Liver (tissue), 9 donors: Measurements from ENCODE around the gene IFT20. TPM values are rescaled to one million over a fixed set of nuclear protein-coding genes. Genes with fewer than 3 reads are reported as not detected.
A peak's percentile ranks its signal among the peaks of the same experiment; 100 is the strongest.

Source experiments
- DNase-seq: peaks from one replicate; pipeline ENCODE4 v3.0.0-alpha.2; 2017; ENCODE audit warnings: low spot score
- H3K27ac ChIP-seq, 2 donors: one replicate each; pipeline ENCODE4 v1.7.0; 2013; ENCODE audit warnings: inconsistent platforms in 2 of 2, low read length in 2 of 2, control low read depth in 1 of 2, low read depth in 1 of 2, mild to moderate bottlenecking in 1 of 2
- H3K27me3 ChIP-seq, 4 donors: one replicate each; pipeline versions ENCODE4 v1.6.1 to v1.7.0; 2013; ENCODE audit warnings: low read length in 3 of 4, inconsistent platforms in 1 of 4, mild to moderate bottlenecking in 1 of 4, moderate library complexity in 1 of 4; ENCODE audit not compliant: control insufficient read depth in 4 of 4, insufficient read depth in 4 of 4
- H3K36me3 ChIP-seq, 4 donors: one replicate each; pipeline versions ENCODE4 v1.6.1 to v1.7.0; 2013; ENCODE audit warnings: low read length in 3 of 4, mild to moderate bottlenecking in 3 of 4, low read depth in 1 of 4, moderate library complexity in 1 of 4; ENCODE audit not compliant: control insufficient read depth in 4 of 4, insufficient read depth in 3 of 4
- H3K4me1 ChIP-seq, 4 donors: one replicate each; pipeline versions ENCODE4 v1.6.1 to v1.7.0; 2013; ENCODE audit warnings: low read length in 3 of 4, mild to moderate bottlenecking in 3 of 4, moderate library complexity in 1 of 4; ENCODE audit not compliant: control insufficient read depth in 4 of 4, insufficient read depth in 4 of 4
- H3K4me3 ChIP-seq, 3 donors: one replicate each; pipeline versions ENCODE4 v1.6.1 to v1.7.0; 2013; ENCODE audit warnings: low read length in 3 of 3, control low read depth in 1 of 3, low read depth in 1 of 3, mild to moderate bottlenecking in 1 of 3
- H3K9ac ChIP-seq, 2 donors: one replicate each; pipeline ENCODE4 v1.7.0; 2013; ENCODE audit warnings: low read length in 2 of 2, mild to moderate bottlenecking in 2 of 2, moderate library complexity in 2 of 2, control low read depth in 1 of 2, low read depth in 1 of 2
- H3K9me3 ChIP-seq, 4 donors: one replicate each; pipeline versions ENCODE4 v1.6.1 to v1.7.0; 2013; ENCODE audit warnings: low read length in 3 of 4; ENCODE audit not compliant: control insufficient read depth in 4 of 4
- EGR1 ChIP-seq, 2 donors: IDR thresholded peaks; 2 replicates each; pipeline ENCODE4 v1.6.1; 2016 to 2018; ENCODE audit warnings: antibody characterized with exemption in 2 of 2, low read depth in 2 of 2
- FOXA1 ChIP-seq: IDR thresholded peaks from 2 replicates; pipeline ENCODE4 v1.6.1; 2016; ENCODE audit warnings: antibody characterized with exemption
- FOXA2 ChIP-seq: IDR thresholded peaks from 2 replicates; pipeline ENCODE4 v1.6.1; 2016; ENCODE audit warnings: antibody characterized with exemption
- GABPA ChIP-seq, 2 donors: IDR thresholded peaks in 1 of 2; conservative IDR thresholded peaks in 1 of 2; 2 replicates each; pipeline ENCODE4 v1.6.1; 2016; ENCODE audit warnings: antibody characterized with exemption in 2 of 2, mild to moderate bottlenecking in 1 of 2, moderate library complexity in 1 of 2
- HNF4A ChIP-seq, 2 donors: conservative IDR thresholded peaks; 2 replicates each; pipeline ENCODE4 v1.6.1; 2016; ENCODE audit warnings: antibody characterized with exemption in 2 of 2, mild to moderate bottlenecking in 2 of 2
- HNF4G ChIP-seq: IDR thresholded peaks from 2 replicates; pipeline ENCODE4 v1.6.1; 2016; ENCODE audit warnings: antibody characterized with exemption
- JUND ChIP-seq, 2 donors: IDR thresholded peaks; 2 replicates each; pipeline ENCODE4 v1.6.1; 2016; ENCODE audit warnings: antibody characterized with exemption in 2 of 2
- NR2F2 ChIP-seq: IDR thresholded peaks from 2 replicates; pipeline ENCODE4 v1.6.1; 2016; ENCODE audit warnings: antibody characterized with exemption
- RAD21 ChIP-seq, 2 donors: IDR thresholded peaks; 2 replicates each; pipeline ENCODE4 v1.6.1; 2016; ENCODE audit warnings: antibody characterized with exemption in 2 of 2, mild to moderate bottlenecking in 2 of 2
- RXRA ChIP-seq, 2 donors: IDR thresholded peaks; 2 replicates each; pipeline ENCODE4 v1.6.1; 2017 to 2018; ENCODE audit warnings: antibody characterized with exemption in 2 of 2, mild to moderate bottlenecking in 1 of 2
- SP1 ChIP-seq: IDR thresholded peaks from 2 replicates; pipeline ENCODE4 v1.6.1; 2018; ENCODE audit warnings: antibody characterized with exemption, mild to moderate bottlenecking
- TAF1 ChIP-seq: conservative IDR thresholded peaks from 2 replicates; pipeline ENCODE4 v1.6.1; 2016; ENCODE audit warnings: antibody characterized with exemption, mild to moderate bottlenecking
- YY1 ChIP-seq: IDR thresholded peaks from 2 replicates; pipeline ENCODE4 v1.6.1; 2016; ENCODE audit warnings: antibody characterized with exemption, mild to moderate bottlenecking
- WGBS: extraction: QIAGEN DNeasy Blood & Tissue Kit; methylation state at CpG from one replicate; pipeline ENCODE4 v1.1.7; 2013; 5-methylcytosine and 5-hydroxymethylcytosine counted together
- polyA plus RNA-seq, 2 donors: library from polyadenylated mRNA; stranded (reverse) in 1 of 2; unstranded in 1 of 2; fragments of 200-250 nt in 1 of 2; fragments of >200 nt in 1 of 2; fragmentation: Nextera tagmentation in 1 of 2; extraction: Ambion mirVana in 1 of 2; gene quantifications; one replicate each; pipeline versions ENCODE4 v1.2.1 to v1.2.3, GENCODE V29; 2013 to 2015
- total RNA-seq, 2 donors: library from RNA; depleted of rRNA; stranded (reverse); fragments of >200 nt; gene quantifications; one replicate each; pipeline ENCODE4 v1.2.3, GENCODE V29; 2014
- TF ChIP-seq, protein P1 (sequence below): IDR thresholded peaks from 2 replicates; pipeline ENCODE4 v1.6.1; 2016; ENCODE audit warnings: antibody characterized with exemption
- TF ChIP-seq, protein P2 (sequence below): IDR thresholded peaks from 2 replicates; pipeline ENCODE4 v1.6.1; 2016; ENCODE audit warnings: antibody characterized with exemption, mild to moderate bottlenecking
- TF ChIP-seq, protein P3 (sequence below): IDR thresholded peaks from 2 replicates; pipeline ENCODE4 v1.6.1; 2016; ENCODE audit warnings: antibody characterized with exemption
- TF ChIP-seq, protein P4 (sequence below): fragments of 150-350 bp; IDR thresholded peaks from 2 replicates; pipeline ENCODE4 v1.5.1; 2017; ENCODE audit warnings: improper control_type of control experiment, low read depth, low read length; ENCODE audit not compliant: missing input control
- TF ChIP-seq, protein P5 (sequence below): IDR thresholded peaks from 2 replicates; pipeline ENCODE4 v1.6.1; 2016; ENCODE audit warnings: antibody characterized with exemption
- donor health status: healthy.
- donor health status: healthy.
- donor health status: healthy.
- donor health status: healthy.
- donor health status: healthy.

The IFT20 gene
- total and polyA plus RNA-seq, 4 donors, result 15.5 to 37.1 (median 24.7) TPM

DNA sequence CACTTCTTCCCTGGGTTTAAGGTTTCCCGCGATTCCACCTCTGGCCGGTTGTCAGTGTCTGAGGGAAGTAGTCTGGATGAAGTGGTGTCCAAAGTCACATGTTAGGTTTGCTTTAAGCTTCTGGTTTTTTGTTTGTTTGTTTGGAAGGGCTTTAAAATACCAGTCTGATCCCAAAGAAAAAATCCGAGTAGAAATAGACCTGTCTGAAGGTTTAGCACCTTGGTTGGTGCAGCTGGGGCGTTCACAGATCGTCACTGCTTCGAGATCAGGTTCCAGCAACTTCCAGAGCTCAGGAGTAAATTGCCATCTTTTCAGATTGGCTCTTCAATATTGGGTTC, 15.7 kb downstream of the IFT20 start:
- WGBS, result under 1% methylated on average over 7 of the region's 7 CpGs
- TF ChIP-seq, protein P1, sequence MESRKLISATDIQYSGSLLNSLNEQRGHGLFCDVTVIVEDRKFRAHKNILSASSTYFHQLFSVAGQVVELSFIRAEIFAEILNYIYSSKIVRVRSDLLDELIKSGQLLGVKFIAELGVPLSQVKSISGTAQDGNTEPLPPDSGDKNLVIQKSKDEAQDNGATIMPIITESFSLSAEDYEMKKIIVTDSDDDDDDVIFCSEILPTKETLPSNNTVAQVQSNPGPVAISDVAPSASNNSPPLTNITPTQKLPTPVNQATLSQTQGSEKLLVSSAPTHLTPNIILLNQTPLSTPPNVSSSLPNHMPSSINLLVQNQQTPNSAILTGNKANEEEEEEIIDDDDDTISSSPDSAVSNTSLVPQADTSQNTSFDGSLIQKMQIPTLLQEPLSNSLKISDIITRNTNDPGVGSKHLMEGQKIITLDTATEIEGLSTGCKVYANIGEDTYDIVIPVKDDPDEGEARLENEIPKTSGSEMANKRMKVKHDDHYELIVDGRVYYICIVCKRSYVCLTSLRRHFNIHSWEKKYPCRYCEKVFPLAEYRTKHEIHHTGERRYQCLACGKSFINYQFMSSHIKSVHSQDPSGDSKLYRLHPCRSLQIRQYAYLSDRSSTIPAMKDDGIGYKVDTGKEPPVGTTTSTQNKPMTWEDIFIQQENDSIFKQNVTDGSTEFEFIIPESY, result no peak
- peak; percentile 19 for TF ChIP-seq TAF1
- no peaks in the 10 kb centered on the region for H3K9me3 ChIP-seq
- H3K9ac ChIP-seq, result peak overlapping the region; percentile 82 to 84
- H3K27me3 ChIP-seq, result no peaks in the 10 kb centered on the region
- peak overlapping the region; percentile 83 to 89 for H3K27ac ChIP-seq
- H3K36me3 ChIP-seq, result no peaks in the 10 kb centered on the region
- peaks cover 9 to 55% (median 37%) of the 10 kb centered on the region in 4 donors for H3K4me1 ChIP-seq
- DNase-seq, result no peak
- H3K4me3 ChIP-seq, result peak overlapping the region; percentile 61 to 77 (median 70)

DNA sequence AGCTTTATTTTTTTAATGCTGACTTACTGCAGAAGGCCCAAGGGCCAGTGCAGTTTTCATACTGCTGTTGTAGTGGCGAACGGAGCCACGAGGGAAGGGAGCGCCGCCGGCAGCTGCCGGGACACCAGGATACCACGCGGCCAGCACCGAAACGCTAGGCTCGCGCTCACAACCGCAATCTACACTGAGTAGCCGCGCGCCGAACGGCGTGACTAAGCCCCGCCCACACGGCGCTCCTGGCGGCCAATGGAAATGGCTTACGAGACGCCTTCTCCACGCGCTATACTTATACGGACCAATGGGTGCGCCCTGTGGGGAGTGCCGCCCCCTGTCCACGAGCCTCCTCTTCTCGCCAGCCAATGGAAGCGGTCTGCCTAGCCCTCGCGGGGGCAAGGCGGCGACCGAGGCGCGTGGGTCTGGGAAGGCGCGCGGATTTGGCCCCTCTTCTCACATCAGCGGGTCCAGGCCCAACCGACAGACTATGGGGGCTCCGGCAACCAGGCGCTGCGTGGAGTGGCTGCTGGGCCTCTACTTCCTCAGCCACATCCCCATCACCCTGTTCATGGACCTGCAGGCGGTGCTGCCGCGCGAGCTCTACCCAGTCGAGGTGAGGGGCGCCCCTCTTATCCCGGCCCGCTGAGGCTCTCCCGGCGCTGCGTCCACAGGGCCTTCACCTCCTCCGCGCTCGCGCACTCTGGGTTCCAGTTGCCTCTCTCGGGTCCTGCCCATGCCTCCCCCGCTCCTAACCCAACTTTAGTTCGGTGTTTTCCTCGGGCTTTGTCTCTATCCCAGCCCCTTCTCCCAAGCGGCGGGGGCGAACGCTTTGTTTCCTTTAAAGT, 16.3 kb downstream of the IFT20 start, which contains the start of gene TMEM97:
TSS of gene TMEM97 (plus strand) at position 442 of the 839 bp plus-strand sequence. CDS start at position 482, 40 bp downstream.
- Histone ChIP-seq H3K9ac (peak within 1 kb of the TSS; percentile 82 to 84), H3K4me3 (peak within 1 kb of the TSS; percentile 61 to 77 (median 70)), H3K9me3 (no peaks in the 10 kb centered on the region), H3K4me1 (peaks cover 7 to 51% (median 33%) of the 10 kb centered on the region in 4 donors), H3K27ac (peak within 1 kb of the TSS; percentile 83 to 89), H3K36me3 (no peaks in the 10 kb centered on the region), H3K27me3 (no peaks in the 10 kb centered on the region)
- TF ChIP-seq FOXA2 (no peak), TAF1 (no peak), HNF4G (no peak), HNF4A (conservative IDR thresholded peaks at IDR 0.05) (peak in 1 of 2 donors; percentile 34), JUND (IDR thresholded peaks at IDR 0.05) (no peak), EGR1 (IDR thresholded peaks at IDR 0.05; ENCODE audit: low read depth in 2 of 2) (no peak), FOXA1 (no peak), YY1 (peak; percentile 92), NR2F2 (no peak), RAD21 (IDR thresholded peaks at IDR 0.05) (peak in 1 of 2 donors; percentile 32), GABPA (IDR thresholded peaks at IDR 0.05 in 1 of 2, conservative IDR thresholded peaks at IDR 0.05 in 1 of 2) (no peak), RXRA (IDR thresholded peaks at IDR 0.05) (peak; percentile 12 to 35), SP1 (peak; percentile 88)
- TF ChIP-seq, protein P2, sequence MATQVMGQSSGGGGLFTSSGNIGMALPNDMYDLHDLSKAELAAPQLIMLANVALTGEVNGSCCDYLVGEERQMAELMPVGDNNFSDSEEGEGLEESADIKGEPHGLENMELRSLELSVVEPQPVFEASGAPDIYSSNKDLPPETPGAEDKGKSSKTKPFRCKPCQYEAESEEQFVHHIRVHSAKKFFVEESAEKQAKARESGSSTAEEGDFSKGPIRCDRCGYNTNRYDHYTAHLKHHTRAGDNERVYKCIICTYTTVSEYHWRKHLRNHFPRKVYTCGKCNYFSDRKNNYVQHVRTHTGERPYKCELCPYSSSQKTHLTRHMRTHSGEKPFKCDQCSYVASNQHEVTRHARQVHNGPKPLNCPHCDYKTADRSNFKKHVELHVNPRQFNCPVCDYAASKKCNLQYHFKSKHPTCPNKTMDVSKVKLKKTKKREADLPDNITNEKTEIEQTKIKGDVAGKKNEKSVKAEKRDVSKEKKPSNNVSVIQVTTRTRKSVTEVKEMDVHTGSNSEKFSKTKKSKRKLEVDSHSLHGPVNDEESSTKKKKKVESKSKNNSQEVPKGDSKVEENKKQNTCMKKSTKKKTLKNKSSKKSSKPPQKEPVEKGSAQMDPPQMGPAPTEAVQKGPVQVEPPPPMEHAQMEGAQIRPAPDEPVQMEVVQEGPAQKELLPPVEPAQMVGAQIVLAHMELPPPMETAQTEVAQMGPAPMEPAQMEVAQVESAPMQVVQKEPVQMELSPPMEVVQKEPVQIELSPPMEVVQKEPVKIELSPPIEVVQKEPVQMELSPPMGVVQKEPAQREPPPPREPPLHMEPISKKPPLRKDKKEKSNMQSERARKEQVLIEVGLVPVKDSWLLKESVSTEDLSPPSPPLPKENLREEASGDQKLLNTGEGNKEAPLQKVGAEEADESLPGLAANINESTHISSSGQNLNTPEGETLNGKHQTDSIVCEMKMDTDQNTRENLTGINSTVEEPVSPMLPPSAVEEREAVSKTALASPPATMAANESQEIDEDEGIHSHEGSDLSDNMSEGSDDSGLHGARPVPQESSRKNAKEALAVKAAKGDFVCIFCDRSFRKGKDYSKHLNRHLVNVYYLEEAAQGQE, result peak; percentile 88
- TF ChIP-seq, protein P1, result no peak
- TF ChIP-seq, protein P3, sequence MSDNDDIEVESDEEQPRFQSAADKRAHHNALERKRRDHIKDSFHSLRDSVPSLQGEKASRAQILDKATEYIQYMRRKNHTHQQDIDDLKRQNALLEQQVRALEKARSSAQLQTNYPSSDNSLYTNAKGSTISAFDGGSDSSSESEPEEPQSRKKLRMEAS, result peak; percentile 96
- TF ChIP-seq, protein P4, sequence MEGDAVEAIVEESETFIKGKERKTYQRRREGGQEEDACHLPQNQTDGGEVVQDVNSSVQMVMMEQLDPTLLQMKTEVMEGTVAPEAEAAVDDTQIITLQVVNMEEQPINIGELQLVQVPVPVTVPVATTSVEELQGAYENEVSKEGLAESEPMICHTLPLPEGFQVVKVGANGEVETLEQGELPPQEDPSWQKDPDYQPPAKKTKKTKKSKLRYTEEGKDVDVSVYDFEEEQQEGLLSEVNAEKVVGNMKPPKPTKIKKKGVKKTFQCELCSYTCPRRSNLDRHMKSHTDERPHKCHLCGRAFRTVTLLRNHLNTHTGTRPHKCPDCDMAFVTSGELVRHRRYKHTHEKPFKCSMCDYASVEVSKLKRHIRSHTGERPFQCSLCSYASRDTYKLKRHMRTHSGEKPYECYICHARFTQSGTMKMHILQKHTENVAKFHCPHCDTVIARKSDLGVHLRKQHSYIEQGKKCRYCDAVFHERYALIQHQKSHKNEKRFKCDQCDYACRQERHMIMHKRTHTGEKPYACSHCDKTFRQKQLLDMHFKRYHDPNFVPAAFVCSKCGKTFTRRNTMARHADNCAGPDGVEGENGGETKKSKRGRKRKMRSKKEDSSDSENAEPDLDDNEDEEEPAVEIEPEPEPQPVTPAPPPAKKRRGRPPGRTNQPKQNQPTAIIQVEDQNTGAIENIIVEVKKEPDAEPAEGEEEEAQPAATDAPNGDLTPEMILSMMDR, result peak; percentile 6
- TF ChIP-seq, protein P5, sequence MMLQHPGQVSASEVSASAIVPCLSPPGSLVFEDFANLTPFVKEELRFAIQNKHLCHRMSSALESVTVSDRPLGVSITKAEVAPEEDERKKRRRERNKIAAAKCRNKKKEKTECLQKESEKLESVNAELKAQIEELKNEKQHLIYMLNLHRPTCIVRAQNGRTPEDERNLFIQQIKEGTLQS, result no peak
- WGBS, result under 1% methylated on average over 72 of the region's 72 CpGs
- DNase-seq, result peak; percentile 94
